Sigmoid colon (tissue), 7 donors: ENCODE results near the gene MYOZ2. TPM values are rescaled to one million over a fixed set of nuclear protein-coding genes. Genes with fewer than 3 reads are reported as not detected.
A peak's percentile ranks its signal among the peaks of the same experiment; 100 is the strongest.

Experiments
- DNase-seq: peaks from one replicate; pipeline ENCODE4 v3.0.0-alpha.2; 2019
- H3K27ac ChIP-seq, 4 donors: fragments of 200-600 bp; sonication (generic); one replicate each; pipeline ENCODE4 v1.5.1; 2016 to 2019; ENCODE audit warnings: mild to moderate bottlenecking in 1 of 4
- H3K27me3 ChIP-seq, 3 donors: fragments of 200-600 bp; sonication (generic); one replicate each; pipeline ENCODE4 v1.5.1; 2019; ENCODE audit warnings: mild to moderate bottlenecking in 1 of 3
- H3K36me3 ChIP-seq, 4 donors: fragments of 200-600 bp; sonication (generic); one replicate each; pipeline ENCODE4 v1.5.1; 2016 to 2019
- H3K4me1 ChIP-seq, 4 donors: fragments of 200-600 bp; sonication (generic); one replicate each; pipeline ENCODE4 v1.5.1; 2017 to 2019
- H3K4me3 ChIP-seq, 4 donors: fragments of 200-600 bp; sonication (generic); one replicate each; pipeline ENCODE4 v1.5.1; 2017 to 2019; ENCODE audit warnings: mild to moderate bottlenecking in 2 of 4, moderate library complexity in 1 of 4
- H3K9me3 ChIP-seq, 4 donors: fragments of 200-600 bp in 3 of 4; sonication (generic) in 3 of 4; one replicate each; pipeline versions ENCODE4 v1.5.1 to v1.6.1; 2013 to 2019
- EP300 ChIP-seq, 4 donors: sonication (generic); formaldehyde crosslinking; IDR thresholded peaks; one replicate each; pipeline ENCODE4 v1.6.1; 2017; ENCODE audit warnings: antibody characterized with exemption in 4 of 4
- POLR2A ChIP-seq, 2 donors: fragments of 450-650 bp; IDR thresholded peaks; one replicate each; pipeline ENCODE4 v1.6.1; 2016; ENCODE audit warnings: antibody characterized with exemption in 2 of 2, mild to moderate bottlenecking in 2 of 2, moderate library complexity in 2 of 2
- POLR2AphosphoS5 ChIP-seq, 4 donors: sonication (generic); formaldehyde crosslinking; IDR thresholded peaks; one replicate each; pipeline ENCODE4 v1.6.1; 2017; ENCODE audit warnings: antibody characterized with exemption in 4 of 4
- WGBS, 2 donors: extraction: QIAGEN DNeasy Blood & Tissue Kit; methylation state at CpG; one replicate each; pipeline ENCODE4 v1.1.7; 2013; 5-methylcytosine and 5-hydroxymethylcytosine counted together
- intact Hi-C: fragments of 100-400 bp; cut with DNase I; formaldehyde crosslinking; loops from one replicate; pipeline ENCODE4 v1.15.1; 2023
- polyA plus RNA-seq, 3 donors: library from polyadenylated mRNA; stranded (reverse); fragments of 200-250 nt; gene quantifications; one replicate each; pipeline ENCODE4 v1.2.3, GENCODE V29; 2013
- total RNA-seq, 4 donors: library from RNA; depleted of rRNA; stranded (reverse); fragments of >200 nt; gene quantifications; one replicate each; pipeline ENCODE4 v1.1.0, GENCODE V29; 2016
- TF ChIP-seq, protein P1 (sequence below), 4 experiments: fragments of 450-650 bp in 3 of 4; fragments of 200-600 bp in 1 of 4; IDR thresholded peaks; one replicate each; pipeline ENCODE4 v1.5.1; 2016 to 2019; ENCODE audit warnings: antibody characterized with exemption in 4 of 4, mild to moderate bottlenecking in 3 of 4, moderate library complexity in 2 of 4
- donor health status: healthy with polysubstance abuse.
- donor health status: Bipolar disorder and iron deficiency.
- donor health status: healthy.

The MYOZ2 gene
- total and polyA plus RNA-seq, 7 donors = 0.28 to 1.4 (median 0.69) TPM

DNA sequence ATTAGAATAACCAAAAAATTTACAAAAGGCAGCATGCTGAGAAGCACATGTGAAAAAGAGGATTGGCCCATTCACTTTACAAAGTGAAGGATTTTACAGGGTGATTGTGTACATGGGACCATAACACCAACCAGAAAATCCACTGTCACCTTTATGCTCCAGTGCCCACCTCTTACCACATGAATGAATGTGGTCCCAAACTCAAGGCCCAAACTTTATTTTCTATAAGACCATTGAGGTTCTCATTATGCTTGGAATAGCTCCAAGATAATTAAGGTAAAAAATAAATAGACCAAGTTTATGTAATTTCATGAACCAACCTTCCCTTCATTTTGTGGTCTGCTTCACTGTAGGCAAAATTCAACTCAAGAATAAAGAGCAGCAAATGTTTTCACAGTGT, 24.3 kb upstream of the MYOZ2 start:
- no peaks in the 10 kb centered on the region for H3K36me3 ChIP-seq
- H3K27ac ChIP-seq = no peak overlapping the region
- H3K27me3 ChIP-seq = no peaks in the 10 kb centered on the region
- no peaks in the 10 kb centered on the region for H3K9me3 ChIP-seq
- DNase-seq = no peak
- TF ChIP-seq POLR2AphosphoS5 (IDR thresholded peaks at IDR 0.05) (no peak), POLR2A (IDR thresholded peaks at IDR 0.05) (no peak), EP300 (IDR thresholded peaks at IDR 0.05) (no peak)
- TF ChIP-seq, protein P1, sequence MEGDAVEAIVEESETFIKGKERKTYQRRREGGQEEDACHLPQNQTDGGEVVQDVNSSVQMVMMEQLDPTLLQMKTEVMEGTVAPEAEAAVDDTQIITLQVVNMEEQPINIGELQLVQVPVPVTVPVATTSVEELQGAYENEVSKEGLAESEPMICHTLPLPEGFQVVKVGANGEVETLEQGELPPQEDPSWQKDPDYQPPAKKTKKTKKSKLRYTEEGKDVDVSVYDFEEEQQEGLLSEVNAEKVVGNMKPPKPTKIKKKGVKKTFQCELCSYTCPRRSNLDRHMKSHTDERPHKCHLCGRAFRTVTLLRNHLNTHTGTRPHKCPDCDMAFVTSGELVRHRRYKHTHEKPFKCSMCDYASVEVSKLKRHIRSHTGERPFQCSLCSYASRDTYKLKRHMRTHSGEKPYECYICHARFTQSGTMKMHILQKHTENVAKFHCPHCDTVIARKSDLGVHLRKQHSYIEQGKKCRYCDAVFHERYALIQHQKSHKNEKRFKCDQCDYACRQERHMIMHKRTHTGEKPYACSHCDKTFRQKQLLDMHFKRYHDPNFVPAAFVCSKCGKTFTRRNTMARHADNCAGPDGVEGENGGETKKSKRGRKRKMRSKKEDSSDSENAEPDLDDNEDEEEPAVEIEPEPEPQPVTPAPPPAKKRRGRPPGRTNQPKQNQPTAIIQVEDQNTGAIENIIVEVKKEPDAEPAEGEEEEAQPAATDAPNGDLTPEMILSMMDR (IDR thresholded peaks at IDR 0.05) = no peak
- intact Hi-C loops = no loop called here
- H3K4me3 ChIP-seq = no peak overlapping the region
- peaks cover 0 to 3% (median 0%) of the 10 kb centered on the region in 4 donors for H3K4me1 ChIP-seq

DNA sequence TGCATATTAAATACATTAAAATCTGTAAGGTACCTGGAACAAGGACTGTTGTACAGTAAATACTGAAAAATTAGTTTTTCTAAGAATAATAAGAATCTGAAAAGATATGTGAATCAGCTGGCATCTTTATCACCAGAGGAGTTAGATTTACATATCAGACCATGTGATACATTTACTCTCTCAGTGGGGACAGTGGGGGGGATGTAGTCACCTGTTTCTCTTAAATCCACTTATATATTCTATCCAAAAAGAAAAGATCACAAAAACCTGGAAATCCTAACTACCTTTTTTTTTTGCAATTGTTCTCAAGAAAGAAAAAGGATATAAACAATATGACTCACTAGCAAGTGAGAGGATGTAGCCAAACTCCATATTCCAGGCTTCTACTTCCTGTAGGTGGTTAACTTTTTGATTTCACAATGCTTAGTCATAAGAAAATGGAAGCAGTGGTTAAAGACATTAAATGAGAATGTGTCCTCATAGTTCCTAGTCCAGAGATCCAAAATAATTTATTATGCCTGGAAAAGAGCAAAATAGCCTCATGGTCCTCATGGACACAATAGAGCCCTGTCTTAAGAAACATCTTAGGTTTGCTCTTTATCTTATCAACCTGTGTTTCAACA, 22.5 kb upstream of the MYOZ2 start:
- Histone ChIP-seq H3K27ac (peak overlapping the region in 3 of 4 donors; percentile 2 to 50 (median 44)), H3K4me1 (peaks cover 0 to 5% (median 1%) of the 10 kb centered on the region in 4 donors), H3K36me3 (no peaks in the 10 kb centered on the region), H3K9me3 (no peaks in the 10 kb centered on the region), H3K4me3 (no peak overlapping the region), H3K27me3 (no peaks in the 10 kb centered on the region)
- TF ChIP-seq POLR2A (IDR thresholded peaks at IDR 0.05) (no peak), EP300 (IDR thresholded peaks at IDR 0.05) (peak in 1 of 4 donors; percentile 15), POLR2AphosphoS5 (IDR thresholded peaks at IDR 0.05) (peak in 3 of 4 donors; percentile 9 to 74 (median 13))
- TF ChIP-seq, protein P1 (IDR thresholded peaks at IDR 0.05) = no peak
- intact Hi-C loops = no loop called here
- no peak for DNase-seq

DNA sequence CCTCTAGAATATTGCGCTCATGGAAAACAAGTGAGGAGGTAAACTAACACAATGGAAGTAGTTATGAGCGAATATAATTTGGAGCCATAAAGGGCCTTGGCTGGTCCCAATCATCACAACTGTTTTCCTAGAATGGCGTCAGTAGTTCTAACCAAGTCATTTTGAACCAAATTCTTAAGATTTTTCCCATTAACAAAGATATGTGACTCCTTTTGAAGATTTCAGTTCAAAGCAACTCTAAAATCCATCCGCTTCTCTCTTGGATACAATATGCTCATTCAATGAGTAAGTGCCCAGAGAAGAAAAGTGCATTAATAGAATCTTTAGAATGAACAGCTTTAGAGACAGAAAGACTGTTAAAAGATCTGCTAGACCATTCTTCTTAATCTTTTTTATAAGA, 19.6 kb upstream of the MYOZ2 start:
- Histone ChIP-seq H3K27me3 (no peaks in the 10 kb centered on the region), H3K4me1 (peaks cover 0 to 5% (median 1%) of the 10 kb centered on the region in 4 donors)
- WGBS, 2 donors = 94 to 96% methylated on average over 4 of the region's 4 CpGs

DNA sequence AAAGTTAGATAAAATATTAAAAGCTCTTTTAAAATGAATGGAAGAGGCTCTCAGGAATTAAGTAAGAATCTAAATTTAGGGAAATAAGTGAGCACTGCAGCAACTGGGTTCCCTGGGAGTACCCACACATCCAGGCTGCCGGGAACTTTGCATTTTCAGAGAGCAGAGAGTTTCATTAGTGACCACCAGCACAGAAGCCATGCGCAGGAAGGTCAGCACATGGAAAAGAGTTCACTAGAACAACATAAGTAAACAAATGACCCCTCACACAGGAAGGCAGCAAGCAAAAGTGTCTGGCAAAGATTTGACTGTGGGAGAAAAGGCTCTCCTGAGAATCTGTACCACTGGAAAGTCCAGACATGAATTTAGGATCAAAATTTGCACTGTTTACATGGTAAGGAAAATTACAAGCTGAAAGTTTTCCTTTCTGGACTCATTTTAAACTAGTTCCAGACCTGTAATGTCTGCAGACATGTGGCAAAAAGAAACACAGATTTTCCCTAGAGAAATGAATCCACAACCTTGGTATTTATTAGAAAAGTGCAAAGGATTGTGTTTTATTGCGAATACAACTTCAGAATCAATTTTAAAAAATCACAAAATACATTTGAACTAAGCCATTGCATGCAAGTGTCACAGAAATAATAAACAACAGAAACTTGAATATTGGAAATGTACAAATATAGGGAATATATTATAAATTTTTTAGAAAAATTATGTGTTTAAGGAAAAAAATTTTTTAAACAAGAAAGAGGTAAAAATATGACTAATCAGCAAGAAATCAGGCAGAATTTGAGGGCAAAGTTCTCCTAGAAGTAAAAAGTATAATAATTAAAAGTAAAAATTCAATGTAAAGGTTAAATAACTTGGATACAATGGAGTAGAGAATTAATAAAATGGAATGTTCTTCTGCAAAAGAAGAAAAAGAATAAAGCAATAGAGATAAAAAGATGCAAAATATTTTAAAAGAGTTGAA, 18.4 kb upstream of the MYOZ2 start:
- intact Hi-C loops = no loop called here

More for the DNA sequence above, 19.6 kb upstream of the MYOZ2 start:
- H3K36me3 ChIP-seq = no peaks in the 10 kb centered on the region
- no peak overlapping the region for H3K27ac ChIP-seq
- no peak for DNase-seq
- intact Hi-C loops = no loop called here
- H3K9me3 ChIP-seq = no peaks in the 10 kb centered on the region
- TF ChIP-seq EP300 (IDR thresholded peaks at IDR 0.05) (no peak), POLR2A (IDR thresholded peaks at IDR 0.05) (no peak), POLR2AphosphoS5 (IDR thresholded peaks at IDR 0.05) (no peak)
- TF ChIP-seq, protein P1 (IDR thresholded peaks at IDR 0.05) = no peak
- no peak overlapping the region for H3K4me3 ChIP-seq

More for the DNA sequence above, 18.4 kb upstream of the MYOZ2 start:
- Histone ChIP-seq H3K27me3 (no peaks in the 10 kb centered on the region), H3K4me3 (no peak overlapping the region), H3K36me3 (no peaks in the 10 kb centered on the region), H3K9me3 (no peaks in the 10 kb centered on the region), H3K4me1 (peaks cover 0 to 5% (median 1%) of the 10 kb centered on the region in 4 donors), H3K27ac (peak overlapping the region in 2 of 4 donors; percentile 11 to 34)
- TF ChIP-seq EP300 (IDR thresholded peaks at IDR 0.05) = no peak
- TF ChIP-seq POLR2A (IDR thresholded peaks at IDR 0.05) = no peak
- TF ChIP-seq POLR2AphosphoS5 (IDR thresholded peaks at IDR 0.05) = no peak
- TF ChIP-seq, protein P1 (IDR thresholded peaks at IDR 0.05) = no peak
- DNase-seq = no peak
- WGBS, 2 donors = 87 to 92% methylated on average over 3 of the region's 3 CpGs
